Measurements from ENCODE around the gene HDAC4. TPM values are rescaled to one million over a fixed set of nuclear protein-coding genes. Genes with fewer than 3 reads are reported as not detected.

Gene HDAC4
- total and polyA plus RNA-seq, 2 experiments from 2014 or later: 8.1 to 41.8 TPM

GRCh38 chr2:239155806-239156480, 244.9 kb downstream of the HDAC4 start:
- no peak for DNase-seq (ENCODE audit: low spot score)
- Mint-ChIP-seq H3K4me3 (no peak overlapping the region), H3K9me3 (no peaks in the 10 kb centered on the region; the same call in 2 of the 3 replicates), H3K4me1 (peaks cover 7% of the 10 kb centered on the region), H3K27me3 (ENCODE audit: insufficient read depth, low read depth, poor library complexity) (peaks cover 5% of the 10 kb centered on the region), H3K36me3 (ENCODE audit: low read depth) (peaks cover 43% of the 10 kb centered on the region), H3K27ac (no peak overlapping the region)
- no peaks in the 10 kb centered on the region for H3K4me1 ChIP-seq (ENCODE audit: insufficient read depth)
- H3F3A ChIP-seq (replicated peaks; ENCODE audit: low read depth): no peaks in the 10 kb centered on the region
- H3K27me3 ChIP-seq (ENCODE audit: insufficient read depth): no peaks in the 10 kb centered on the region
- H4K20me1 ChIP-seq (replicated peaks; ENCODE audit: insufficient read depth): peaks cover 3% of the 10 kb centered on the region; the same call in 1 of the 2 replicates
- no peak for ATAC-seq
- no peak overlapping the region for H3K4me3 ChIP-seq
- H3K4me2 ChIP-seq: no peak overlapping the region
- no peak overlapping the region for H2AFZ ChIP-seq
- H3K79me2 ChIP-seq (replicated peaks; ENCODE audit: insufficient read depth): no peaks in the 10 kb centered on the region
- H3K27ac ChIP-seq (ENCODE audit: low read depth): no peak overlapping the region
- H3K36me3 ChIP-seq (ENCODE audit: insufficient read depth): no peaks in the 10 kb centered on the region
- H3K9me2 ChIP-seq (ENCODE audit: insufficient read depth): no peaks in the 10 kb centered on the region
- TF ChIP-seq EZH2 (IDR thresholded peaks at IDR 0.05; ENCODE audit: low read depth, unreplicated experiment) (no peak), NANOG (IDR thresholded peaks at IDR 0.05; ENCODE audit: borderline replicate concordance) (no peak), POLR2AphosphoS5 (IDR thresholded peaks at IDR 0.05; ENCODE audit: low read depth) (no peak), ZNF331 (CRISPR knock-in tag; IDR thresholded peaks at IDR 0.05; ENCODE audit: low read depth) (no peak), EZH2phosphoT487 (IDR thresholded peaks at IDR 0.05; ENCODE audit: unreplicated experiment) (no peak), JUNB (IDR thresholded peaks at IDR 0.05; ENCODE audit: unreplicated experiment) (no peak)

- TF ChIP-seq REST (IDR thresholded peaks at IDR 0.05; ENCODE audit: unreplicated experiment) (no peak), ZNF331 (CRISPR knock-in tag; IDR thresholded peaks at IDR 0.05; ENCODE audit: low read depth) (no peak), EZH2 (IDR thresholded peaks at IDR 0.05; ENCODE audit: low read depth, unreplicated experiment) (no peak), ZNF114 (CRISPR knock-in tag; IDR thresholded peaks at IDR 0.05) (no peak)
- H3K27ac Mint-ChIP-seq: peak overlapping the region; percentile 59; the same call in 1 of the 2 replicates
Observed at GRCh38 chr2:239154971-239155805, 245.6 kb downstream of the HDAC4 start.

More at GRCh38 chr2:239154971-239155805, 245.6 kb downstream of the HDAC4 start:
- H3K4me1 Mint-ChIP-seq: peaks cover 7% of the 10 kb centered on the region
- no peak overlapping the region for H3K27ac ChIP-seq (ENCODE audit: low read depth)
- no peak for DNase-seq (ENCODE audit: low spot score)
- no peaks in the 10 kb centered on the region for H3K4me1 ChIP-seq (ENCODE audit: insufficient read depth)
- H3F3A ChIP-seq (replicated peaks; ENCODE audit: low read depth): no peaks in the 10 kb centered on the region
- H3K36me3 ChIP-seq (ENCODE audit: insufficient read depth): no peaks in the 10 kb centered on the region
- ATAC-seq: no peak
- H3K27me3 Mint-ChIP-seq (ENCODE audit: insufficient read depth, low read depth, poor library complexity): peaks cover 7% of the 10 kb centered on the region
- peaks cover 3% of the 10 kb centered on the region; the same call in 1 of the 2 replicates for H4K20me1 ChIP-seq (replicated peaks; ENCODE audit: insufficient read depth)
- no peaks in the 10 kb centered on the region for H3K27me3 ChIP-seq (ENCODE audit: insufficient read depth)
- H3K4me3 ChIP-seq: no peak overlapping the region
- no peak overlapping the region for H2AFZ ChIP-seq
- no peak overlapping the region for H3K4me2 ChIP-seq
- no peaks in the 10 kb centered on the region for H3K79me2 ChIP-seq (replicated peaks; ENCODE audit: insufficient read depth)
- H3K9me2 ChIP-seq (ENCODE audit: insufficient read depth): no peaks in the 10 kb centered on the region
- H3K36me3 Mint-ChIP-seq (ENCODE audit: low read depth): peaks cover 36% of the 10 kb centered on the region
- H3K9me3 Mint-ChIP-seq: no peaks in the 10 kb centered on the region; the same call in 2 of the 3 replicates
- no peak overlapping the region for H3K4me3 Mint-ChIP-seq

Data from GM23338 (cell line).